HG03039 (cell line): ENCODE measurements around the gene AKNA.
"Not testable (repeated sequence)": the region's sequence is repeated elsewhere in the genome, so short reads cannot be mapped to it uniquely, and the experiment has no call there.

Experiments used
- ATAC-seq: cut with Tn5 transposase; IDR thresholded peaks from one replicate; pipeline ENCODE4 v1.9.1; 2021; ENCODE audit warnings: mild to moderate bottlenecking, moderate library complexity; ENCODE audit not compliant: unreplicated experiment

Gene AKNA

GRCh38 chr9:114323849-114324248, 63.9 kb downstream of the AKNA start:
- not testable (repeated sequence) for ATAC-seq

GRCh38 chr9:114322831-114323531, 64.8 kb downstream of the AKNA start, which contains the start of gene ORM1:
TSS of gene ORM1 (plus strand) at chr9:114323098. CDS start at chr9:114323134, 36 bp downstream.
- ATAC-seq, result not testable (repeated sequence)

GRCh38 chr9:114322160-114322818, 65.5 kb downstream of the AKNA start:
- not testable (repeated sequence) for ATAC-seq

GRCh38 chr9:114321759-114322158, 66.0 kb downstream of the AKNA start:
- ATAC-seq, result no peak

- not testable (repeated sequence) for ATAC-seq
Measured at GRCh38 chr9:114320710-114321109, 67.1 kb downstream of the AKNA start.

GRCh38 chr9:114319147-114319546, 68.6 kb downstream of the AKNA start:
- ATAC-seq, result no peak

GRCh38 chr9:114318416-114318815, 69.4 kb downstream of the AKNA start:
- ATAC-seq, result no peak

- ATAC-seq, result no peak
Measured at GRCh38 chr9:114317665-114318357, 70.0 kb downstream of the AKNA start.

- no peak for ATAC-seq
Measured at GRCh38 chr9:114316605-114317230, 71.1 kb downstream of the AKNA start.

- ATAC-seq, result no peak
Measured at GRCh38 chr9:114315723-114316363, 71.9 kb downstream of the AKNA start.

- ATAC-seq, result no peak
Measured at GRCh38 chr9:114314881-114315722, 72.7 kb downstream of the AKNA start.

GRCh38 chr9:114314256-114314867, 73.4 kb downstream of the AKNA start:
- no peak for ATAC-seq

- ATAC-seq, result no peak
Measured at GRCh38 chr9:114313186-114313585, 74.6 kb downstream of the AKNA start.

- no peak for ATAC-seq
Measured at GRCh38 chr9:114312513-114312875, 75.3 kb downstream of the AKNA start.

- ATAC-seq, result no peak
Measured at GRCh38 chr9:114311571-114312512, 75.9 kb downstream of the AKNA start.

- no peak for ATAC-seq
Measured at GRCh38 chr9:114310471-114311450, 77.0 kb downstream of the AKNA start.

- ATAC-seq, result no peak
Measured at GRCh38 chr9:114309096-114309495, 78.7 kb downstream of the AKNA start.
